ENCODE results near the gene PLEKHG4B.

Gene PLEKHG4B

GRCh38 chr5:129820-130219 lies 37.9 kb downstream of the PLEKHG4B start:
- TF ChIP-seq TAF1 (IDR thresholded peaks at IDR 0.05; ENCODE audit: low read depth) = no peak
- peak; percentile 58; the same call in 1 of the 2 replicates for TF ChIP-seq TEAD4 (IDR thresholded peaks at IDR 0.05)

GRCh38 chr5:130601-131131 lies 38.7 kb downstream of the PLEKHG4B start:
- TF ChIP-seq MAX (IDR thresholded peaks at IDR 0.05) = no peak
- TF ChIP-seq TAF1 (IDR thresholded peaks at IDR 0.05; ENCODE audit: low read depth) = no peak
- no peak for TF ChIP-seq ZBTB7A (IDR thresholded peaks at IDR 0.05; ENCODE audit: low read depth)
- TF ChIP-seq YY1 (IDR thresholded peaks at IDR 0.05; ENCODE audit: low read depth) = no peak
- no peak for TF ChIP-seq EGR1 (IDR thresholded peaks at IDR 0.05)

- no peak for TF ChIP-seq USF1 (IDR thresholded peaks at IDR 0.05)
- peak; percentile 77; the same call in 1 of the 2 replicates for TF ChIP-seq CEBPB (IDR thresholded peaks at IDR 0.05)
- TF ChIP-seq FOXM1 (IDR thresholded peaks at IDR 0.05; ENCODE audit: borderline replicate concordance, low read depth) = no peak
Observed at GRCh38 chr5:136901-137300, 44.9 kb downstream of the PLEKHG4B start.

GRCh38 chr5:137741-138140 lies 45.8 kb downstream of the PLEKHG4B start:
- TF ChIP-seq EGR1 (IDR thresholded peaks at IDR 0.05) (no peak), FOXM1 (IDR thresholded peaks at IDR 0.05; ENCODE audit: borderline replicate concordance, low read depth) (no peak), ZBTB7A (IDR thresholded peaks at IDR 0.05; ENCODE audit: low read depth) (no peak), EP300 (IDR thresholded peaks at IDR 0.05; ENCODE audit: borderline replicate concordance) (no peak), NFIC (IDR thresholded peaks at IDR 0.05) (no peak), MAX (IDR thresholded peaks at IDR 0.05) (no peak), TCF12 (IDR thresholded peaks at IDR 0.05; ENCODE audit: low read depth) (no peak), CREB1 (IDR thresholded peaks at IDR 0.05; ENCODE audit: low read depth) (no peak), USF1 (IDR thresholded peaks at IDR 0.05) (no peak)

GRCh38 chr5:138936-139335 lies 47.0 kb downstream of the PLEKHG4B start:
- TF ChIP-seq REST (IDR thresholded peaks at IDR 0.05; ENCODE audit: low read depth) (no peak), EP300 (IDR thresholded peaks at IDR 0.05; ENCODE audit: borderline replicate concordance) (no peak), FOXM1 (IDR thresholded peaks at IDR 0.05; ENCODE audit: borderline replicate concordance, low read depth) (no peak), CEBPB (IDR thresholded peaks at IDR 0.05) (no peak), NFIC (IDR thresholded peaks at IDR 0.05) (no peak), TAF1 (IDR thresholded peaks at IDR 0.05; ENCODE audit: low read depth) (no peak), USF1 (IDR thresholded peaks at IDR 0.05) (no peak), TEAD4 (IDR thresholded peaks at IDR 0.05) (no peak), ZBTB7A (IDR thresholded peaks at IDR 0.05; ENCODE audit: low read depth) (no peak), RAD21 (IDR thresholded peaks at IDR 0.05; ENCODE audit: low read depth) (no peak), EGR1 (IDR thresholded peaks at IDR 0.05) (no peak)

- no peak for TF ChIP-seq REST (IDR thresholded peaks at IDR 0.05; ENCODE audit: low read depth)
- no peak for TF ChIP-seq MAX (IDR thresholded peaks at IDR 0.05)
- TF ChIP-seq YY1 (IDR thresholded peaks at IDR 0.05; ENCODE audit: low read depth) = no peak
- no peak for TF ChIP-seq TEAD4 (IDR thresholded peaks at IDR 0.05)
- TF ChIP-seq FOXM1 (IDR thresholded peaks at IDR 0.05; ENCODE audit: borderline replicate concordance, low read depth) = no peak
- TF ChIP-seq TAF1 (IDR thresholded peaks at IDR 0.05; ENCODE audit: low read depth) = no peak
- TF ChIP-seq CREB1 (IDR thresholded peaks at IDR 0.05; ENCODE audit: low read depth) = no peak
Observed at GRCh38 chr5:139579-140442, 47.8 kb downstream of the PLEKHG4B start.

All from Ishikawa (cell line).